ENCODE measurements around the gene CAMK2A. TPM values are rescaled to one million over a fixed set of nuclear protein-coding genes. Genes with fewer than 3 reads are reported as not detected.

CAMK2A gene
- total RNA-seq, 6 experiments from 2014 or later = 0.09 to 0.64 (median 0.18) TPM

DNA sequence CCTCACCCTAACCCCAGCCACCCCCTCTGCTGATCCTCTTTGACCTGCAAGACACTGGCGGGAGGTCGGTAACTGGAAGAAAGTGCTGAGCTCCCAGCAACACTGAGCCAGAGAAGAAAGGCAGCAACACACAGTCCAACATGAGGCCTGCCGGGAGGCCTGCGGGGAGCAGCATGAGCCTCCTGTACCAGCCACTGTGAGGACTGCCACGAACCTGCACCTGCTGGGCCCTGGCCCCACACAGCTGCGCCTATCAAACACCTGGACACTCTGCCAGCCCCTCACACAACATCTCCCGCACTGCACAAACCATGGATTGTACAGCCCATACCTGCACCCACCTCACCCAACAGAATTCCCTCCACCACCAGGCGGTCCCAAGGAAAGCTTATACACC is 18.3 kb downstream of the CAMK2A start:
- Mint-ChIP-seq H3K4me3 (no peak overlapping the region), H3K4me1 (ENCODE audit: low read depth) (peaks cover 27% of the 10 kb centered on the region), H3K9me3 (no peaks in the 10 kb centered on the region), H3K36me3 (ENCODE audit: low read depth) (no peaks in the 10 kb centered on the region), H3K27ac (no peak overlapping the region), H3K27me3 (ENCODE audit: insufficient read depth) (peaks cover 1% of the 10 kb centered on the region; the same call in 1 of the 2 replicates)
- no peak for DNase-seq
- TF ChIP-seq CTCF (IDR thresholded peaks at IDR 0.05) = no peak

- Mint-ChIP-seq H3K27ac (no peak overlapping the region), H3K27me3 (ENCODE audit: insufficient read depth) (peaks cover 1% of the 10 kb centered on the region; the same call in 1 of the 2 replicates), H3K4me3 (no peak overlapping the region), H3K9me3 (no peaks in the 10 kb centered on the region), H3K36me3 (ENCODE audit: low read depth) (no peaks in the 10 kb centered on the region), H3K4me1 (ENCODE audit: low read depth) (peaks cover 24% of the 10 kb centered on the region)
- DNase-seq = no peak
- TF ChIP-seq CTCF (IDR thresholded peaks at IDR 0.05) = no peak
These were observed 18.9 kb downstream of the CAMK2A start for GRCh38 chr5:150270541-150271295.

DNA sequence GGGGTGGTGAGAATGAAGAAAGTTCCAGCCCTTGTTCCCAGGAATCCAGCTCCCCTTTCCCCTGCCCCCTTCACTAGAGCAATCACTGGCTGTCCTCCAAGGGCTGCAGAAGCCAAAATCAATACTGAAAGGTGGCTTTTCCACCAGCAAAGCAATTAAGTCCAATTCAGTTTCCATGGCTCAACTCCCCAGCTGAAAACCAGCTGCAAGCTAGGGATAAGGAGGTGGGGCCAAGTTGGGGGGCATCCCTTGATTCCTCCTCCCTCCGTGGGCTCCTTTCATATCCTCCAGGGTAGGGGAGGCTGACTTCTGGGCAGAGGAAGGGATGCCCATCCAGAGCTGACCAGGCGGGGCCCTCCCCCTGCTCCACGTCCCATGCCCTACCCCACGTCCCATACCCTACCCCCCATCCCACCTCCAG is 22.7 kb downstream of the CAMK2A start:
- H3K4me1 Mint-ChIP-seq (ENCODE audit: low read depth) = peaks cover 56% of the 10 kb centered on the region
- no peak for TF ChIP-seq CTCF (IDR thresholded peaks at IDR 0.05)
- H3K9me3 Mint-ChIP-seq = no peaks in the 10 kb centered on the region
- no peaks in the 10 kb centered on the region for H3K36me3 Mint-ChIP-seq (ENCODE audit: low read depth)
- no peak for DNase-seq
- H3K4me3 Mint-ChIP-seq = no peak overlapping the region
- H3K27me3 Mint-ChIP-seq (ENCODE audit: insufficient read depth) = peaks cover 1% of the 10 kb centered on the region; the same call in 1 of the 2 replicates
- H3K27ac Mint-ChIP-seq = no peak overlapping the region

GRCh38 chr5:150265870-150266383 is 23.6 kb downstream of the CAMK2A start:
- no peak for DNase-seq
- Mint-ChIP-seq H3K4me1 (ENCODE audit: low read depth) (peaks cover 65% of the 10 kb centered on the region), H3K27ac (no peak overlapping the region), H3K27me3 (ENCODE audit: insufficient read depth) (peaks cover 1% of the 10 kb centered on the region; the same call in 1 of the 2 replicates), H3K9me3 (no peaks in the 10 kb centered on the region), H3K36me3 (ENCODE audit: low read depth) (no peaks in the 10 kb centered on the region), H3K4me3 (no peak overlapping the region)
- no peak for TF ChIP-seq CTCF (IDR thresholded peaks at IDR 0.05)

DNA sequence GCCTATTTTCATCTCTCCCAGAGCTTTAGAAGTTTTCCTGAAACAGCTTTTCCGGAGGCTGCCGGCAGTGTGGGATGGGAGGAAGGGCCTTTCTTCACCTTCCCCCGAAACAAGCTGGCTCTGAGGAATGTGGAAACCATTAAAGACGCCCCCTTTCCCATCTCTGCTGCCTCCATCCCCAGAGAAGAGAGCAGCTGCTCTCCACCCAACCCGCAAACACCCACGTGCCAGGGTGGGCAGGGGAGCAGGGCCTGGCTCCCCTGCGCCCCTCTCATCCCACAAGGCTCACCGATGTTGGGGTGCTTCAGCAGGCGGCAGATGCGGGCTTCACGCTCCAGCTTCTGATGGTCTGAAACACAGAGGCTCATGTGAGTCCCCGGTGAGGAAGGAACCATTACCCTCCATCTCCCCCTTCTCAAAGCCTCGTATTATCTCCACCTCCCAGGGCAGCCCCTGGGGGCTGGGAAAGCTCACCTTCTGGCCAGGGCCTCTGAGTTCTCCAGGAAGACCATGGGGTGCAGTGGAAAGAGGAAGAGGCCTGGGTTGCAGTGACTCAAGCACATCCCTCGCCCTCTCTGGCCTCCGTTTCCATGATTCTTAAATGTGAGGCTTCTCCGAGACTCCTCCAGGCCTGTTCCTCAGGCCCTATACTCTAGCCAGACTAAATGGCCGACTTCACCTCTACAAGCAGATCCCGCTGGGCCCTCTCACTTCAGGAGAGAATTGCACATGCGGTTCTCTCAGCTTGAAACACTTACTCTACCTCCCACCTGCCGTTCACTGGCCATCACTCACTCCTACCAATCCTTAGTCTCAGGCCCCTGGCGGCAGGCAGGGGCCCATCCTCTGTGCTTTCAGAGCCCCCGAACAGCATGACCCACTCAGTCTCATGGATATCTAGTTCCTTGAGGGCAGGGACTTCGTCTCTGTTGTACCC is 24.6 kb downstream of the CAMK2A start:
- TF ChIP-seq CTCF (IDR thresholded peaks at IDR 0.05) = no peak
- H3K36me3 Mint-ChIP-seq (ENCODE audit: low read depth) = no peaks in the 10 kb centered on the region
- H3K9me3 Mint-ChIP-seq = no peaks in the 10 kb centered on the region
- no peak for DNase-seq
- H3K27me3 Mint-ChIP-seq (ENCODE audit: insufficient read depth) = peaks cover 1% of the 10 kb centered on the region; the same call in 1 of the 2 replicates
- H3K27ac Mint-ChIP-seq = peak overlapping the region; percentile 51
- H3K4me1 Mint-ChIP-seq (ENCODE audit: low read depth) = peaks cover 60% of the 10 kb centered on the region
- H3K4me3 Mint-ChIP-seq = no peak overlapping the region

Data from HFFc6 (cell line).